MCF 10A (cell line): Measurements from ENCODE around the gene SPAG8. TPM values are rescaled to one million over a fixed set of nuclear protein-coding genes. Genes with fewer than 3 reads are reported as not detected.

Source experiments
- BruUV-seq: library from RNA; stranded (reverse); fragments of 400-500 nt; replicated peaks from 2 replicates; lab custom pipeline; 2021; lab: Mats Ljungman, UMichigan
- CTCF ChIA-PET: fragments of 300-600 bp; sonication (Branson Sonifier 250); formaldehyde crosslinking; extraction: SDS; loops from one replicate; lab custom pipeline; 2021; ENCODE audit warnings: antibody characterized with exemption, inconsistent platforms; lab: Yijun Ruan, JAX
- POLR2A ChIA-PET: fragments of 300-600, 350-650 bp; sonication (Branson Sonifier 250); formaldehyde crosslinking; extraction: SDS; loops from one replicate; lab custom pipeline; 2020; ENCODE audit warnings: antibody characterized with exemption, inconsistent platforms; lab: Yijun Ruan, JAX
- DNase-seq: peaks from one replicate; pipeline ENCODE4 v3.0.0-alpha.2; 2018; ENCODE audit not compliant: unreplicated experiment
- H3K27ac Mint-ChIP-seq: one replicate; pipeline ENCODE4 v1.8.0; 2022; ENCODE audit warnings: mild to moderate bottlenecking, low read depth, mixed read lengths; ENCODE audit not compliant: unreplicated experiment
- H3K27me3 Mint-ChIP-seq: one replicate; pipeline ENCODE4 v1.8.0; 2022; ENCODE audit warnings: mixed read lengths; ENCODE audit not compliant: insufficient read depth, unreplicated experiment
- H3K36me3 Mint-ChIP-seq: one replicate; pipeline ENCODE4 v1.8.0; 2022; ENCODE audit warnings: mild to moderate bottlenecking, moderate library complexity, mixed read lengths; ENCODE audit not compliant: insufficient read depth, unreplicated experiment
- H3K4me1 Mint-ChIP-seq: one replicate; pipeline ENCODE4 v1.8.0; 2022; ENCODE audit warnings: mixed read lengths; ENCODE audit not compliant: insufficient read depth, unreplicated experiment
- H3K4me3 Mint-ChIP-seq: one replicate; pipeline ENCODE4 v1.8.0; 2022; ENCODE audit warnings: mild to moderate bottlenecking, moderate library complexity, mixed read lengths; ENCODE audit not compliant: unreplicated experiment
- H3K9me3 Mint-ChIP-seq: one replicate; pipeline ENCODE4 v1.8.0; 2022; ENCODE audit warnings: mixed read lengths; ENCODE audit not compliant: unreplicated experiment
- intact Hi-C: fragments of 100-400 bp; cut with micrococcal nuclease; formaldehyde crosslinking; loops from 2 replicates; pipeline ENCODE4 v1.14.1; 2022
- total RNA-seq: library from RNA; stranded (reverse); gene quantifications from 2 replicates; pipeline ENCODE4 v1.2.3, GENCODE V29; 2022
- TF ChIP-seq, protein P1 (sequence below): fragments of 200-600 bp; IDR thresholded peaks from one replicate; pipeline ENCODE4 v1.8.0; 2022; ENCODE audit warnings: antibody characterized with exemption, mild to moderate bottlenecking; ENCODE audit not compliant: unreplicated experiment

SPAG8 gene
- total RNA-seq, 1 experiment from 2014 or later = 1.1 TPM

DNA sequence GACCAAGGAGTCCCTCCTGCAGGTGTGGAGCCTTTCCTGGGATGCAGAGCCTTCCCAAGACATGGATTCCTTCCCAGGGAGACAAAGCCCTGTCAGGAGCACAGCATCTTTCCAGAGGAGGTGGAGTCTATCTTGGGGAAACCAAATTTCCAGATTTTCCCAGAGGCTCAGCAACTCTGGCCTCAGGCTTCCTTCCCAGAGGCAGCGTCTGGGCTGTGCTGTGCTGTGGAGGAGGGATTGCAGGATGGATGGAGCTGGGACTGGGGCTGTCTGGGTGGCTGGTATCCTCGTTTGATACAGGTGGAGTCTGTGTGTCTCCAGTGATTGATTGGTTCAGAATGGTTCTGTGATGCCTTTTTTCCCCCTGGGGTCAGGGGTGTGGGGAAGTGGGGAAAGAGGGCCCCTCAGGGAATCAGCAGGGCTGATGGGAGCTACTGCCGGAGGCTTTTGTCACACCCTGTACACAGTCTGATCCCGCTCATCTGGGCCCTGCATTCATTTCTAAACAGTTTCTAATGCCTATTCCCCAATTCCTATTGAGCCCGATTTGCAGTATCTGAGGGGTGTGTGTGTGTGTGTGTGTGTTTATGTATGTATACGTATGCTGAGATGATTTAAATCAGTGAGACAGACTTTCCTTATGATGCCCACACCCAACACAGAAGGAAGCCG lies 42.2 kb upstream of the SPAG8 start:
- Mint-ChIP-seq H3K27me3 (peaks cover 27% of the 10 kb centered on the region), H3K36me3 (peaks cover 4% of the 10 kb centered on the region), H3K4me3 (no peak overlapping the region), H3K9me3 (no peaks in the 10 kb centered on the region), H3K4me1 (no peaks in the 10 kb centered on the region), H3K27ac (no peak overlapping the region)
- no peak for DNase-seq
- no TSS peak for BruUV-seq
- intact Hi-C loops = no loop called here
- CTCF ChIA-PET = interaction anchor here (0.7 to 1.2 kb wide), 2 partner anchors 9 to 91 kb away, joined by 3 to 4 read pairs; no protein-coding TSS in a partner anchor
- TF ChIP-seq, protein P1, sequence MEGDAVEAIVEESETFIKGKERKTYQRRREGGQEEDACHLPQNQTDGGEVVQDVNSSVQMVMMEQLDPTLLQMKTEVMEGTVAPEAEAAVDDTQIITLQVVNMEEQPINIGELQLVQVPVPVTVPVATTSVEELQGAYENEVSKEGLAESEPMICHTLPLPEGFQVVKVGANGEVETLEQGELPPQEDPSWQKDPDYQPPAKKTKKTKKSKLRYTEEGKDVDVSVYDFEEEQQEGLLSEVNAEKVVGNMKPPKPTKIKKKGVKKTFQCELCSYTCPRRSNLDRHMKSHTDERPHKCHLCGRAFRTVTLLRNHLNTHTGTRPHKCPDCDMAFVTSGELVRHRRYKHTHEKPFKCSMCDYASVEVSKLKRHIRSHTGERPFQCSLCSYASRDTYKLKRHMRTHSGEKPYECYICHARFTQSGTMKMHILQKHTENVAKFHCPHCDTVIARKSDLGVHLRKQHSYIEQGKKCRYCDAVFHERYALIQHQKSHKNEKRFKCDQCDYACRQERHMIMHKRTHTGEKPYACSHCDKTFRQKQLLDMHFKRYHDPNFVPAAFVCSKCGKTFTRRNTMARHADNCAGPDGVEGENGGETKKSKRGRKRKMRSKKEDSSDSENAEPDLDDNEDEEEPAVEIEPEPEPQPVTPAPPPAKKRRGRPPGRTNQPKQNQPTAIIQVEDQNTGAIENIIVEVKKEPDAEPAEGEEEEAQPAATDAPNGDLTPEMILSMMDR = no peak
- POLR2A ChIA-PET = no interaction called here

DNA sequence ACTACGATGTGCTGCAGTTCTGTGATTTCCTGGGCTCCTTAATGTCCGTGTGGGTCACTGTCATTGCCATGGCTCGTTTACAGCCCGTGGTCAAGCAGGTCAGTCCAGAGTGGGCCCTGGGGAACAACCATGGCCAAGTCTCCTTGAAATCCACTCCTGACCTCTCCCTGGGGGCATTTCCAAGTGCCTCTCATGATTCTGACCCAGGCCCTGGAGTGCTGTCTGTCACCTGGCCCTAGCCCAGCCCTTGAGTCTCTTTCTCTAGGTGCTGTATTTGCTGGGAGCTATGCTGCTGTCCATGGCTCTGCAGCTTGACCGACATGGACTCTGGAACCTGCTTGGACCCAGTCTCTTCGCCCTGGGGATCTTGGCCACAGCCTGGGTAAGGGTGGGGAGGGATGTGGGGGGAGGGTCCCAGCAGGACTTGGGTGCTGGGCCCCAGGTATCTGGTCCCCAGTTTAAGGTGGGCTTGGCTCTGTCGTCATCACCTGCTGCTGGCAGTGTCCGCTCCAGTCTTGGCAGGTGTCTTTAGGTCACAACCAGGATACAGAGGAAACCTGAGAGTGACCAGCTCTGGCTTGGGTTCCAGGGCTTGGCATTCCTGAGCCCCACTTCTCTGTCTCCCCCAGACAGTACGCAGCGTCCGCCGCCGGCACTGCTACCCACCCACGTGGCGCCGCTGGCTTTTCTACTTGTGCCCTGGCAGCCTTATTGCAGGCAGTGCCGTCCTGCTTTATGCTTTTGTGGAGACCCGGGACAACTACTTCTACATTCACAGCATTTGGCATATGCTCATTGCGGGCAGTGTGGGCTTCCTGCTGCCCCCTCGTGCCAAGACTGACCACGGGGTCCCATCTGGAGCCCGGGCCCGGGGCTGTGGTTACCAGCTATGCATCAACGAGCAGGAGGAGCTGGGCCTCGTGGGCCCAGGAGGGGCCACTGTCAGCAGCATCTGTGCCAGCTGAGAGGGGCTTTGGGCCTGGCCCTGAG lies 41.1 kb upstream of the SPAG8 start:
- Mint-ChIP-seq H3K27me3 (peaks cover 27% of the 10 kb centered on the region), H3K9me3 (no peaks in the 10 kb centered on the region), H3K36me3 (peaks cover 4% of the 10 kb centered on the region), H3K4me3 (no peak overlapping the region), H3K4me1 (peaks cover 7% of the 10 kb centered on the region), H3K27ac (no peak overlapping the region)
- DNase-seq = no peak
- intact Hi-C loops = no loop called here
- TF ChIP-seq, protein P1 = no peak
- ChIA-PET POLR2A (no interaction called here), CTCF (no interaction called here)
- no TSS peak for BruUV-seq

DNA sequence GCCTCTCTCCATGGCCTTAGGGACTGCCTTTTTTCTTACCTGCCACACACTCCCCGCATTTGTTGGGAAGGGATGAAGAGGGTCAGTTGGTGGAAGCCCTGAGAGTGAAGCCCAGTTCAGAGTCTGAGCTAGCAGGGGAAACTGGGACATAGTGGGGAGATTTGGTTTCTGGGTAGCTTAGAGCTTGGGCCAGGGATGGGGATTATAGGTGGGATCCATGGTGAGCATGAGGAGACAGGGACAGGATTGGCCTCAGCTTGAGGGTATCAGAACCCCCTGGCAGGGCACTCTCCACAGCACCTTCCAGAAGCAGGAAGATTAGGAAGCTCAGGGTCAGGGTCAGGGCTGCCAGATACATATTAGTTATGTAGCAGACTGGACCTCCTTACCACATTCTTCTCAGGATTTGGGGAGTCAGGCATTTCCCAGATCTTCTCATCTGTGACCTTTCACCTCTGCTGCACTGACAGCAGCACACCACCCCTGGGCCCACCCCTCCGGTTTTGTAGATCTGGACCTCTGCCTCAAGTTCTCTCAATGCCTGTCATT lies 40.3 kb upstream of the SPAG8 start:
- no peak for DNase-seq
- intact Hi-C loops = no loop called here
- POLR2A ChIA-PET = interaction anchor here (0.7 to 1.1 kb wide), 2 partner anchors 18 to 39 kb away, joined by 3 to 5 read pairs; no protein-coding TSS in a partner anchor
- Mint-ChIP-seq H3K36me3 (peaks cover 4% of the 10 kb centered on the region), H3K27me3 (peaks cover 23% of the 10 kb centered on the region), H3K27ac (no peak overlapping the region), H3K4me1 (peaks cover 15% of the 10 kb centered on the region), H3K9me3 (no peaks in the 10 kb centered on the region), H3K4me3 (no peak overlapping the region)
- BruUV-seq = no TSS peak
- TF ChIP-seq, protein P1 = no peak
- CTCF ChIA-PET = interaction anchor here (0.6 to 1.3 kb wide), 2 partner anchors 10 to 1411 kb away, joined by 3 read pairs; no protein-coding TSS in a partner anchor
